Peyer's patch (tissue), 4 donors: ENCODE results near the gene NFIB. TPM values are rescaled to one million over a fixed set of nuclear protein-coding genes. Genes with fewer than 3 reads are reported as not detected.

ENCODE experiments used
- DNase-seq, 3 donors: peaks; one replicate each; pipeline ENCODE4 v3.0.0-alpha.2; 2017 to 2019
- H3K27ac ChIP-seq, 4 donors: fragments of 200-600 bp; sonication (generic); one replicate each; pipeline ENCODE4 v1.5.1; 2016 to 2019
- H3K27me3 ChIP-seq, 2 donors: fragments of 200-600 bp; sonication (generic); one replicate each; pipeline ENCODE4 v1.5.1; 2019
- H3K36me3 ChIP-seq, 3 donors: fragments of 200-600 bp; sonication (generic); one replicate each; pipeline ENCODE4 v1.5.1; 2016 to 2019
- H3K4me1 ChIP-seq, 4 donors: fragments of 200-600 bp; sonication (generic); one replicate each; pipeline ENCODE4 v1.5.1; 2016 to 2019
- H3K4me3 ChIP-seq, 4 donors: fragments of 200-600 bp; sonication (generic); 1 replicate in 3 of 4; 2 replicates in 1 of 4; pipeline ENCODE4 v1.5.1; 2016 to 2019; ENCODE audit warnings: mild to moderate bottlenecking in 1 of 4
- H3K9me3 ChIP-seq, 4 donors: fragments of 200-600 bp; sonication (generic); one replicate each; pipeline ENCODE4 v1.5.1; 2016 to 2019; ENCODE audit warnings: mild to moderate bottlenecking in 1 of 4
- CTCF ChIP-seq, 6 experiments: fragments of 450-650 bp in 4 of 6; fragments of 200-600 bp in 2 of 6; sonication (generic) in 1 of 6; IDR thresholded peaks; one replicate each; pipeline ENCODE4 v1.5.1; 2017 to 2019; ENCODE audit warnings: antibody characterized with exemption in 6 of 6, mild to moderate bottlenecking in 3 of 6, moderate library complexity in 1 of 6
- POLR2A ChIP-seq, 2 donors: fragments of 450-650 bp; IDR thresholded peaks; one replicate each; pipeline ENCODE4 v1.5.1; 2017; ENCODE audit warnings: antibody characterized with exemption in 2 of 2, mild to moderate bottlenecking in 2 of 2, moderate library complexity in 2 of 2
- total RNA-seq, 4 donors: library from RNA; depleted of rRNA; stranded (reverse); fragments of >200 nt; gene quantifications; one replicate each; pipeline ENCODE4 v1.1.0, GENCODE V29; 2016

The NFIB gene
- total RNA-seq, 4 donors from 2014 or later, result 89.7 to 229 (median 159) TPM

- peak overlapping the region in 2 of 4 donors; percentile 55 to 58 for H3K27ac ChIP-seq
- TF ChIP-seq CTCF (IDR thresholded peaks at IDR 0.05) (no peak), POLR2A (IDR thresholded peaks at IDR 0.05) (no peak)
- H3K4me3 ChIP-seq, result no peak overlapping the region
- H3K27me3 ChIP-seq, result no peaks in the 10 kb centered on the region
- no peaks in the 10 kb centered on the region for H3K36me3 ChIP-seq
- no peaks in the 10 kb centered on the region for H3K9me3 ChIP-seq
- H3K4me1 ChIP-seq, result peaks cover 0 to 13% (median 0%) of the 10 kb centered on the region in 4 donors
- no peak for DNase-seq
Measured at GRCh38 chr9:14238518-14238917, 75.4 kb downstream of the NFIB start.

GRCh38 chr9:14238079-14238478, 75.9 kb downstream of the NFIB start:
- peak in 1 of 3 donors; percentile 72 for DNase-seq
- peak overlapping the region in 2 of 4 donors; percentile 55 to 58 for H3K27ac ChIP-seq
- H3K4me3 ChIP-seq, result no peak overlapping the region
- H3K36me3 ChIP-seq, result no peaks in the 10 kb centered on the region
- no peaks in the 10 kb centered on the region for H3K9me3 ChIP-seq
- H3K4me1 ChIP-seq, result peaks cover 0 to 13% (median 0%) of the 10 kb centered on the region in 4 donors
- H3K27me3 ChIP-seq, result no peaks in the 10 kb centered on the region
- TF ChIP-seq POLR2A (IDR thresholded peaks at IDR 0.05) (peak in 1 of 2 donors; percentile 9), CTCF (IDR thresholded peaks at IDR 0.05) (no peak)

GRCh38 chr9:14236591-14236990, 77.3 kb downstream of the NFIB start:
- H3K4me3 ChIP-seq, result no peak overlapping the region
- peak overlapping the region in 1 of 4 donors; percentile 31 for H3K27ac ChIP-seq
- H3K27me3 ChIP-seq, result no peaks in the 10 kb centered on the region
- no peak for DNase-seq
- no peaks in the 10 kb centered on the region for H3K36me3 ChIP-seq
- H3K9me3 ChIP-seq, result no peaks in the 10 kb centered on the region
- TF ChIP-seq CTCF (IDR thresholded peaks at IDR 0.05), result no peak
- TF ChIP-seq POLR2A (IDR thresholded peaks at IDR 0.05), result no peak
- peaks cover 0 to 8% (median 0%) of the 10 kb centered on the region in 4 donors for H3K4me1 ChIP-seq

GRCh38 chr9:14232111-14232510, 81.8 kb downstream of the NFIB start:
- Histone ChIP-seq H3K9me3 (no peaks in the 10 kb centered on the region), H3K4me1 (no peaks in the 10 kb centered on the region), H3K4me3 (no peak overlapping the region), H3K27me3 (no peaks in the 10 kb centered on the region), H3K36me3 (no peaks in the 10 kb centered on the region), H3K27ac (no peak overlapping the region)
- no peak for DNase-seq
- no peak for TF ChIP-seq CTCF (IDR thresholded peaks at IDR 0.05)
- no peak for TF ChIP-seq POLR2A (IDR thresholded peaks at IDR 0.05)

- no peaks in the 10 kb centered on the region for H3K9me3 ChIP-seq
- no peaks in the 10 kb centered on the region for H3K4me1 ChIP-seq
- H3K4me3 ChIP-seq, result no peak overlapping the region
- H3K27ac ChIP-seq, result no peak overlapping the region
- H3K27me3 ChIP-seq, result no peaks in the 10 kb centered on the region
- DNase-seq, result no peak
- TF ChIP-seq POLR2A (IDR thresholded peaks at IDR 0.05) (no peak), CTCF (IDR thresholded peaks at IDR 0.05) (no peak)
- no peaks in the 10 kb centered on the region for H3K36me3 ChIP-seq
Measured at GRCh38 chr9:14231196-14231990, 82.5 kb downstream of the NFIB start.
